ENCODE results near the gene PIP4K2A. TPM values are rescaled to one million over a fixed set of nuclear protein-coding genes. Genes with fewer than 3 reads are reported as not detected.
"Not testable (repeated sequence)": the region's sequence is repeated elsewhere in the genome, so short reads cannot be mapped to it uniquely, and the experiment has no call there.

Gene PIP4K2A
- total RNA-seq, 1 donor from 2014 or later: 28.6 TPM

GRCh38 chr10:22697800-22698199, 16.6 kb downstream of the PIP4K2A start:
- no peak for TF ChIP-seq CTCF (conservative IDR thresholded peaks at IDR 0.05; ENCODE audit: low read depth, low read length)
- peak; percentile 29 for DNase-seq (ENCODE audit: low read depth)

GRCh38 chr10:22697101-22697500, 17.3 kb downstream of the PIP4K2A start:
- TF ChIP-seq CTCF (conservative IDR thresholded peaks at IDR 0.05; ENCODE audit: low read depth, low read length): no peak
- H3K4me3 ChIP-seq (ENCODE audit: low read depth, low read length): no peak overlapping the region
- DNase-seq (ENCODE audit: low read depth): no peak

More at GRCh38 chr10:22697800-22698199, 16.6 kb downstream of the PIP4K2A start:
- no peak overlapping the region for H3K4me3 ChIP-seq (ENCODE audit: low read depth, low read length)

- H3K4me3 ChIP-seq (ENCODE audit: low read depth, low read length): no peak overlapping the region
- DNase-seq (ENCODE audit: low read depth): no peak
- TF ChIP-seq CTCF (conservative IDR thresholded peaks at IDR 0.05; ENCODE audit: low read depth, low read length): no peak
Measured at GRCh38 chr10:22693860-22694259, 20.5 kb downstream of the PIP4K2A start.

- H3K4me3 ChIP-seq (ENCODE audit: low read depth, low read length): no peak overlapping the region
- DNase-seq (ENCODE audit: low read depth): no peak
- TF ChIP-seq CTCF (conservative IDR thresholded peaks at IDR 0.05; ENCODE audit: low read depth, low read length): no peak
Measured at GRCh38 chr10:22693371-22693784, 21.0 kb downstream of the PIP4K2A start.

GRCh38 chr10:22692119-22692518, 22.3 kb downstream of the PIP4K2A start:
- H3K4me3 ChIP-seq (ENCODE audit: low read depth, low read length): not testable (repeated sequence)

GRCh38 chr10:22690614-22691431, 23.6 kb downstream of the PIP4K2A start:
- H3K4me3 ChIP-seq (ENCODE audit: low read depth, low read length): no peak overlapping the region
- no peak for DNase-seq (ENCODE audit: low read depth)
- no peak for TF ChIP-seq CTCF (conservative IDR thresholded peaks at IDR 0.05; ENCODE audit: low read depth, low read length)

More at GRCh38 chr10:22692119-22692518, 22.3 kb downstream of the PIP4K2A start:
- DNase-seq (ENCODE audit: low read depth): not testable (repeated sequence)

GRCh38 chr10:22690158-22690557, 24.2 kb downstream of the PIP4K2A start:
- TF ChIP-seq CTCF (conservative IDR thresholded peaks at IDR 0.05; ENCODE audit: low read depth, low read length): no peak
- DNase-seq (ENCODE audit: low read depth): no peak
- H3K4me3 ChIP-seq (ENCODE audit: low read depth, low read length): no peak overlapping the region

Data from epithelial cell of proximal tubule (primary cell).